ENCODE measurements around the gene NTRK3.
A peak's percentile ranks its signal among the peaks of the same experiment; 100 is the strongest.

NTRK3 gene

DNA sequence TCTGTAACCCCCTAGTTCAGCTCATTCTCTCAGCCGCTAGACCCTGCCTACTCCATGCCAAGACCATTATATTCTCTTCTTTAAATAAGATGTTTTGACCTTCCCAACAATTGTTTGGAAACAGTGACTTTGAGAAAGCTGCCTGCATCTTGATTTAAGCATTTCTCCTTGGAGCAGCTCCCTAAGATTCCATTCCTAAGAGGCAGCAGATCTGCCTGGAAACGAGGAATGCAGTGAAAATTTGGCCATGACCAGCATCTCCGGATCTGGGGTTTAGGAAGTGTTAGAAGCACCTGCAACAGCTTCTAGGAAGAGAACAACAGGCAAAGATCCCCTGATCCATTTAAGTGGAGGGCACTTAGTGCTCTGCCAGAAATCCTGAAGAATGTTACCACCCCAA lies 235.7 kb downstream of the NTRK3 start:
- no peak for DNase-seq

- no peak for DNase-seq
These were observed 236.9 kb downstream of the NTRK3 start for GRCh38 chr15:88019656-88020055.

DNA sequence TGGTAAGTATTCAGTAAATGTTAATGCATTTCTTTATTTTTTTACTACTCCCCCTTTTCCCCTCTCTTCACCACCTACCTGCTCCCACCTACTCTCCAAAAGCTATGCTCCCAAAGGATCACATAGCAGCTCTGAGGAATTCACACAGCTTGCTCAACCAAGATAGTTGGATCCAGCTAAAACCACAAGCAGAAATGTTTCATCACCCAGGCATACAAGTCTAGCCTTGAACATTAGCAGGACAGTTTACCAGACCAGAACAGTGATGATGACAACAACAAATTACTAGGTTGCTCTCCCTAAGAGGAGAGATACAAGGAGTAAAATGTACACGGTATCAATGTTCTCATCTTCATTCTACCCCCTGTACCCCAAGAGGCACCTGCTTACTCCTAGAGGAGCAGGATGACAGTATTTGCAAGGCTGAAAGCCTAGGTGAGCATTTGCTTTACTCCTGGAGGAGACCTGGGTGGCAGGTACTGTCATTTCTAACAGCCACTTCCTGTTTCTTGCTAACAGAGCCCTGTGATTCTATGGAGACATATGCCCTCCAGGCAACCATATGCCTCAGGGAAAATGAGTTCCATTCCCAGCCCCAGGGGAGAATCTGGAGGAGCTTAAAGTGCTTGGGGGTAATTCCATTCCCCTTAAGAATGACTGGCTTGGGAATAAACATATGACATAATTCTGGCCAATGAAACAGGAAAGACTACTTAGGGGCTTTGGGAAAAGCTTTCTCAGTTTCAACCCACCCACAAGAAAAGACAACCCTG lies 237.5 kb downstream of the NTRK3 start:
- no peak for DNase-seq

DNA sequence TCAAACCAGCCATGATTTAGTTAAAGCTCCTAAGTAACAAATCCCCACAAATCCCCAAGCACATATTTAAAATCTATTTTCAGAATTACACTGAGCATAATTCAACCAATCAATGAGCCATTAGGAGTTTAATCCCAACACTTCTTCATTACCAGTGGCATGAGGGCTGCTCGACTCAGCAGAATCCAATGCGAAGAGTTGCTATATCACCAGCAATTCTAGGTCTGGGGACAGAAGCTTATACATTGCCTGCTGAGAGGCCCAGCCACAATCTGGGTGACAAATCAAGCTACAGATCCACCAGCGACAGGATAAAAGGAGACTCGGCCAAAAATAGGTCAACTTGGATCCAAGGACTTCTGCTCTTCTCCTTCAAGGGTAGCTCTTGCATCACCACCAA lies 238.8 kb downstream of the NTRK3 start:
- DNase-seq = no peak

DNA sequence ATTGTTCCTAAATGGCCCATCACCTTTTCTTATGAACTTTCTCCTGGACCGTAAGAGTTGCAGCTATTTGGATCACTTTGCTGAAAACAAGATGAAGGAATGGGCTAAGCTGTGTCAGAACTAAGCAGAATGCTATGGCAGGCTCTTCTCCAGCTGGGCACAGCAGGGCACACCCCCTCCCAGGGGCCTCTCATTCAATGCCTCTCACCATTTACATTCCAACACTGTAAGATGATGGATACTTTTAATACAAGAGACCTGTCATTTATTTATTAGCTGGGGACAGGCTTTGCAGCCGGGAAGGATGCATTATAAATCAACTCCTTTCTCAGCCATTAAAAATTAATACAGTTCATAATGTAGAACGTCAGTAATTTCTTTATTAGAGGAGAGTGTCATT lies 240.1 kb downstream of the NTRK3 start:
- DNase-seq = no peak

DNA sequence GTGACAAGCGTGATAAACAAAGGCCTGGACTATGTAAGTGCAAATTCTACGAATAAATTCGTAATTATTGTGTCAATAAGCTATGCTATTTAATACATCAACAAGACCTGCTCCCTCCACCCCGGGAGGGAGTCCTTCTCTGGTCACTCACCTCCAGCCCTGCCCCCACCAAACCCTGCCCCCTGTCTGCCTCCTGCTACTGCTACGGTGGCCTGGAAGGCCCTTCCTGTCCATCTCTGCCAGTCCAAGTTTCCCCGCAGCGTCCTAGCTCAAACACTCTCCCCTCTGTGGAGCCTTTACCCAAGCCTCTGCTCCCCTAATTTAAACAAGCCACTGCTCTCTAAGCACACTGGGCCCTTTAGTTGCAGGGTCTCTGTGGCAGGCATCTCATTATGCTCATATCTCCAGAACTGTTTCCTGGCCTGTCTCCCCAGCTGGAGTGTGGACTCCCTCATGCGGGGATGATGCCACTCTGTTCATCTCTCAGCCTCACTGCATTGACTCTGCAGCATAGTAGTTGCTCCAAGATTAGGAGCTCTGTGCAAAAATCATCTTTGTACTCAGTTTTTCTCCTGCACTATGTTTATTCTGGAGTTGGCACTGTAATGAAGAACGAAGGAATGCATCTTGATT lies 241.2 kb downstream of the NTRK3 start:
- no peak for DNase-seq

DNA sequence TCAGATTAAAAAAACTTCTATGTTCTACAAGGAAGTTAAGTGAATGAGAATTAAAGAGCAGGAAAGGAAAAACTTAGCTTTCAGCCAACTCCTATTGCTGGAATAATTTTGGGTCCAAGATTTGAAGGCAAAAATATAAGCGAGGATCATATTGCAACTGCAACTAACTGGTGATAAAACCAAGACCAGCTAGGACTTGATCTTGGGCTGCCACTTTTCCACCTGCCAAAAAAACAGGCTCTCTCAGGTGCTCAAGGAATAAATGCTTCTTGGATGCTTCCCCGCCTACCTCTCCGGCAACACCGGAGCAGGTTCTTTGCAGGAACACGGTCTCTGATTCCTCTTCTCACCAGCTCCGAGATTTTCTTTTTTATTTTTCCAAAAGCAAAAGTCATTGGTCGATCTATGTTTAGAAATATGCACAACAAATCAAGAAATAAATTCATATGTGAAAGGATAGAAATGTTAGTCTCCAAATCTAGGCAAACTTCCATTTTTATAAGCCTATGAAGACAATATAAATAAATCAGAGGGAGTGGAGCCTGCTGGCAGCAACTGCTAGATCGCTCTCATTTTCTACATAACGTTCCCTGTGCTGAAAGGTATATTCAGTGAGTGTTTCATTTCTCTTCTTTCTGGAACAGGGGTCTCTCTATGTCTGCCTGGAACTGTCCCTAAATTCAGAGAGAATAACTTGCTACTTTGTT lies 241.9 kb downstream of the NTRK3 start:
- no peak for DNase-seq

- no peak for DNase-seq
These were observed 243.4 kb downstream of the NTRK3 start for GRCh38 chr15:88013111-88013510.

- DNase-seq = no peak
These were observed 243.9 kb downstream of the NTRK3 start for GRCh38 chr15:88012688-88013087.

DNA sequence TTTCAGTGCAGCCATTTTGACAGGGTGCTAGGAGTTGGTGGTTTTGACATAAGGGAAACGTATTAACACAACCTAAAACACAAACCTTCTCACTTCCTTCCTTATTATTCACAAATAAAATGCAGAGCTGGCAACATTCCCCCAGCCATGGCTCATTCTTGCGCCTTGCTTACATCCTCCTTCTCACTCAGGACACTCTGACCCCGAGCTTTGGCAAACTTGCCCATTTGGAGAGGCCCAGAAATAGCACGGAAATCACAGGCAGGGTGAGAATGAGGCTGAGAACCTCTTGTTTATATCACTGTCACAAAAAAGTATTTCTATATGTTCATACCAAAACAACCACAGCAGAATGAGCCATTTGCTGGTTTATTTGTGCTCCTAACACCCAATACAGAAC lies 244.3 kb downstream of the NTRK3 start:
- DNase-seq = no peak

DNA sequence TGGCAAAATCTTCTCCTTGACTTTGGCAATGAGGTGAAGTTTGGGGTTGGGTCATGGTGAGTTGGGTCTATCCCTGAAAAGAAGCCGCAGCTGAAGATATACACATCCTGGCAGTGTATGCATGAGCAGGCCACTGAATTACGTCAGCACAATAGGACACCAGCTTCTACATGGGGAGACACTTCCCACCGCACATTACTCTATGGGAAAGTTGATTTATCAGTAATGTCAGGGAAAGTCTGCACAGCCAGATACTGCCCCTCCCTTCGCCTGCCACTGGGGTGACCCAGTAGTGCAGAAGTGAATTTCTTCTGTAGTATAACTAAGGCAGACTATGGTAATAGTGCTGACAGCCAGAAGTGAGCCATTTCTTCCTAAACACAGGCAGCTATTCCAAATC lies 245.0 kb downstream of the NTRK3 start:
- peak; percentile 6 for DNase-seq

GRCh38 chr15:88006146-88006545 lies 250.4 kb downstream of the NTRK3 start:
- no peak for DNase-seq

DNA sequence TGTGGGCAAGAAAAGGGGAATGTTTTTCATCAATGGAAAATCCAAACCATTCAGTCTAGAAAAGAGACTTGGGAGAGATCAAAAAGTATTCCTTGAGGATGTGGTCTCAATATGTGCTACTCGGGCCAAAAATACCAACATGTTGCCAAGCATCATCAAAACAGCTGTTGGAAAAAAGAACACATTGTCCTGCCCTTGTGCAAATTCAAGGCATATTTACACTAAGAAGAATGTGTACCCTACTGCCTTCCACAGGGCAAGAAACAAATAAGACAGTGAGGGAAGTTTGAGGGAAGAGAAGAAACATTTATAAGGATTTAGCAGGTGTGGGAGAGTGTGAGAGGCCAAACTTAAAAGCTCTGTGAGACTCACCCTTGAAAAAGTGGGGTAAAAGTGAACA lies 252.1 kb downstream of the NTRK3 start:
- DNase-seq = no peak

DNA sequence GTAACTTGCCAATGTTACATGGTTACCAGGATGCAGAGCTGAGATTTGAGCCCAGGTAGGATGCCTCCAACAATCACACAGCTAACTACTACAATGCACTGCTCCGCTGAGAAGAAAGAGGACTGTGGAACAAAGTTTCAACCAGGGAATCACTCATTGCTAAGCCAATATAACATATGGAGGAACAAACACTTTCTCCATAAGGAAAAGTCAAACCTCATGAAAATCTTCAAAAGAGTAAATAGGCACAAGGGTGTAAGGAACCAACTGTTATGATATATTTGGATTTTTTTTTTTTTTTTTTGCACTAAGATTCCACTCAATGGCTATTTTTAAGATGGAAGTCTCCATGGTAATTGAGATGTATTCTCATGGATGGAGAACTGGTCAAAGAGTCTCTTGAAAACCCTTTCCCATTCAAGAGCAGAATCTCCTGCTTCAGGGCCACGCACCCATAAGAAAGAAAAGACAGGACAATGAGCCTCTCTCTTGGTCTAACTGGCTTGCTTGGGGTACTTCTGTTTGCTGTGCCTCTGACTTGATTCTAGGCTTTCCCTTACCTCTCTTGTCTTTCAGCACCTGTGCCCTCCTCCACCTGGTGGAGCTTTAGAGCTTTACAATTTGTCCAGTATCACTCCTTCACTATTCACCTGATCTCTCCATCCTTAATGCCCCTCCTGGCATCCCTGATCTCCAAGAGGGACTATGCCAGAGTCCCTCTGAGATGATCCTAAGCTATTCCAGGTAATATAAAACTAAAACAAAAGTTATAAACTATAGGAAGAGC lies 252.8 kb downstream of the NTRK3 start:
- DNase-seq = no peak

- DNase-seq = no peak
These were observed 253.8 kb downstream of the NTRK3 start for GRCh38 chr15:88002706-88003105.

DNA sequence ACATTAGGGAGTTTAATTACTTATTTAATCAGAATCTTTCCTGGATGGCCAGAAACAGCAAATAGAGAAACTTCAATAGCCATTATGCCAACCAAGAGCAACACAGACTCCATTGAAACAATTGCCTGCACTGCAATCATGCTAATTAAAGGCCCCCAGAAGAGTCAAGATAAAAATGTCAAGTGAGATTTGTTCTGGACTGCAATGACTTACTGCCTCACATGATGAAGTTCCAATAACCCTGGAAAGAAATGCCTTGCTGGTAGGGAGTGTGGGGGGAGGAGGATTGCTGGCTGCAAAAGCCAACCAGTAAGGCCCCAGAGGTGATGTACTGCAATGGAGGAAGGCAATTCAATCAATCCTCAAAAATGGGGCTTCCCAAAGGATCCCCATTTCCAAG lies 257.9 kb downstream of the NTRK3 start:
- DNase-seq = no peak

DNA sequence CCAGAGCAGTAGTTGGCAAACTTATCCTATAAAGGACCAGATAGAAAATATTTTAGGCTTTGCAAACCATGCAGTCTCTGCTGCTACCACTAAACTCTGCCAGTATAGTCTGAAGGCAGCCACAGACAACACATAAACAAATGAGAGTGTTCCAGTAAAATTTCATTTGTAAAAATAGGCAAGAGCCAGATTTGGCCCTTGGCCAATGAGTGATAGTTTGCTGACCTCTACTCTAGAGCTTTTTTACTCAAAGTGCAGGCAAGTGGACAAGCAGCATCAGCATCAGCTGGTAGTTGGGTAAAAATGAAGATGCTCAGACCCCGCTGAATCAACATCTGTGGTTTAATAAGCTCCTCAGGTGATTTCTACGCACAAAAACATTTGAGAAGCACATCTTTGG lies 269.8 kb downstream of the NTRK3 start:
- no peak for DNase-seq

GRCh38 chr15:87985451-87985850 lies 271.1 kb downstream of the NTRK3 start:
- no peak for DNase-seq

GRCh38 chr15:87981969-87982368 lies 274.6 kb downstream of the NTRK3 start:
- DNase-seq = no peak

DNA sequence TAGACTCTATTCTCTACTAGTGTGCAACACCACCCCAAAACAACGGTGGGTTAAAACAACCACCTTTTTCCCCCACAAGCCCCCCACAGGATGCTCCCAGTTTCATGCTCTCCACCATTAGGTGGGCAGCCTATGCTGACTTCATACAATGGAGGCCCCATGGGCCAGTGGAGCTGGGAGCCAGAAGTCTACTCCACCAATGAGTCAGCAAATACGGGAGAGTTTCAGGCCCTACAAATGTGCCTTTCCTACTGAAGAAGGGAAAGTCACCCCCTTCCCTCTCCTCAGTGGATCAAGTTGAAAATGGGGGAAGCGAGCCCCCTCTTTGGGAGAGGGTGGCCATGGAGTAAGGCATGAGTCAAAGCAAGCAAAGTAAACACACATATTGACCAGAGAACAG lies 278.6 kb downstream of the NTRK3 start:
- DNase-seq = no peak

- no peak for DNase-seq
These were observed 280.0 kb downstream of the NTRK3 start for GRCh38 chr15:87976552-87976951.

DNA sequence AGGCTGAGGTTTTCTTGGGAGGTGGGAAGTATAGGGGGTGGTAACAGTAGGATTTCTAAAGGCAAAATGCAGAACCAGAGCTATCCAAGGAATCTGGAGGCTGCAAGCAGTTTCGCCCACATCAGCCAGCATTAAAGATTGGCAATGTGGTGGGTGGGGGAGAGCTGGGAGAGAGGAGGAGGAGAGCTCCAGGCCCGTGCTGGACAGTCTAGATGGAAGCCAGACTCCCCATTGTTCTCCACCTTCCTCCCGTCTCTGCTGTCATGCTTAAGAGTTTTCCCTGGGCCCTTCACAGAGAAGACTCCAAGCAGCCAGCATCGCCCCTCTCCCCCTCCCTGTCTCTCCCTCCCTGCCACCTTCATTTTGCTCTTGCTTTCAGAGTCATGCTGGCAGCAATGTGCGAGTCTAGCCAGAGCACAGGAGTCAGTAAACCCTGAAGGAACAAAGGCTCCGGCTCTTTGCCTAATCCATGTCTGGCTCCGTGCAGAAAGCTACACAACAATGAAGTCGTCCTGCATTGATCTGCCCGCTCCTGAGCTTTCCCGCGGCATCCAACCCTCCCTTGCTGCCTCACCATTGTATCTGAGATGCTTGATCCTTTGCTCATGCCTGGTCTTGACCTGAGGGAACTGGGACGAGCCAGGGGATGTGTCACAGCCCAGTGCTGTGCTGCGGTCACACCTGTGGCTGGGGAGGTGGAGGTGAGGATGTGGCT lies 282.9 kb downstream of the NTRK3 start:
- no peak for DNase-seq

GRCh38 chr15:87971076-87971475 lies 285.5 kb downstream of the NTRK3 start:
- no peak for DNase-seq
